Sigmoid colon (tissue), 3 donors: Measurements from ENCODE around the gene CATSPERE.

Experiments used
- POLR2A ChIP-seq, 2 donors: fragments of 450-650 bp; IDR thresholded peaks; one replicate each; pipeline ENCODE4 v1.6.1; 2016; ENCODE audit warnings: antibody characterized with exemption in 2 of 2, mild to moderate bottlenecking in 2 of 2, moderate library complexity in 2 of 2
- TF ChIP-seq, protein P1 (sequence below), 4 experiments: fragments of 450-650 bp in 3 of 4; fragments of 200-600 bp in 1 of 4; IDR thresholded peaks; one replicate each; pipeline ENCODE4 v1.5.1; 2016 to 2019; ENCODE audit warnings: antibody characterized with exemption in 4 of 4, mild to moderate bottlenecking in 3 of 4, moderate library complexity in 2 of 4

DNA sequence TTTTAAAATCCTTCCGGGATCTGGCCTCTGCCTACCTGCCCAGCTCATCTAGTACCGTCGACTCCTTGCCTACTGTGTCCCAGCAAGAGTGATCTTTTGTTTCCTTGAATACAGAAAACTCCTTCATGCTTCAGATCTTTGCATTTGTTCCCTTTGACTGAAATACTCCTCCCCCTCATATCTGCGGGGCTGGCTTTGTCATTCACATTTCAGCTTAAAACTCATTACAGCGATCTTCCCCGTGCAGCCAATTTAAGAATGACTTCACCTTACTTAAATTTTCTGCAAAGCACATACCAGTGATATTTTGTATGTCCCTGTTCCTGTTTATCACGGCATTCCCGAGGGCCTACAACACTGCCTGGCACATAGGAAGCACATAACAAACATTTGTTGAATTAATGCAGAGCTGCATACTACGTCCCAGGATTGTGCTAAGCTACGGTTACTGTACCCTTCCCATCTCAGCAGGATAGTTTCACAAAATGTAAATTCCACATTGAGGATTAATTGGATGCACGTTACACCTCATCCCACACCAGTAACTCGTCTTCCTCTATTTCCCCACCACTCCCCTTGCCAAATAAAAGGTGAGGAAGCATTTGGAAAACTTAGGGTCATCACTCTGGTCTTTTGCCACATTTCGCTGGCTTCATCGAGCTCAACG, 191.0 kb downstream of the CATSPERE start:
- no peak for TF ChIP-seq POLR2A (IDR thresholded peaks at IDR 0.05)
- TF ChIP-seq, protein P1, sequence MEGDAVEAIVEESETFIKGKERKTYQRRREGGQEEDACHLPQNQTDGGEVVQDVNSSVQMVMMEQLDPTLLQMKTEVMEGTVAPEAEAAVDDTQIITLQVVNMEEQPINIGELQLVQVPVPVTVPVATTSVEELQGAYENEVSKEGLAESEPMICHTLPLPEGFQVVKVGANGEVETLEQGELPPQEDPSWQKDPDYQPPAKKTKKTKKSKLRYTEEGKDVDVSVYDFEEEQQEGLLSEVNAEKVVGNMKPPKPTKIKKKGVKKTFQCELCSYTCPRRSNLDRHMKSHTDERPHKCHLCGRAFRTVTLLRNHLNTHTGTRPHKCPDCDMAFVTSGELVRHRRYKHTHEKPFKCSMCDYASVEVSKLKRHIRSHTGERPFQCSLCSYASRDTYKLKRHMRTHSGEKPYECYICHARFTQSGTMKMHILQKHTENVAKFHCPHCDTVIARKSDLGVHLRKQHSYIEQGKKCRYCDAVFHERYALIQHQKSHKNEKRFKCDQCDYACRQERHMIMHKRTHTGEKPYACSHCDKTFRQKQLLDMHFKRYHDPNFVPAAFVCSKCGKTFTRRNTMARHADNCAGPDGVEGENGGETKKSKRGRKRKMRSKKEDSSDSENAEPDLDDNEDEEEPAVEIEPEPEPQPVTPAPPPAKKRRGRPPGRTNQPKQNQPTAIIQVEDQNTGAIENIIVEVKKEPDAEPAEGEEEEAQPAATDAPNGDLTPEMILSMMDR (IDR thresholded peaks at IDR 0.05) = no peak
